ENCODE measurements around the gene FGF4. TPM values are rescaled to one million over a fixed set of nuclear protein-coding genes. Genes with fewer than 3 reads are reported as not detected.
"Not testable (repeated sequence)": the region's sequence is repeated elsewhere in the genome, so short reads cannot be mapped to it uniquely, and the experiment has no call there.

Gene FGF4
- total and polyA plus RNA-seq, 9 donors, result 5.4 to 14.6 (median 10.0) TPM

GRCh38 chr11:69774354-69775162 lies 583 bp downstream of the FGF4 start:
- Histone ChIP-seq H3K27me3 (ENCODE audit: control insufficient read depth, insufficient read depth, low read length) (peaks cover 81% of the 10 kb centered on the region), H3K4me3 (ENCODE audit: low read length) (peak overlapping the region; percentile 33), H3K27ac (ENCODE audit: low read length) (no peak overlapping the region), H3K9me3 (replicated peaks; ENCODE audit: control insufficient read depth, low read depth, low read length) (no peaks in the 10 kb centered on the region), H3K4me1 (ENCODE audit: control insufficient read depth, insufficient read depth, low read length) (peaks cover 13% of the 10 kb centered on the region), H3K36me3 (ENCODE audit: control insufficient read depth, insufficient read depth, low read length) (no peaks in the 10 kb centered on the region)
- WGBS (ENCODE audit: insufficient coverage), result under 1% methylated on average over 107 of the region's 107 CpGs
- DNase-seq, result no peak

DNA sequence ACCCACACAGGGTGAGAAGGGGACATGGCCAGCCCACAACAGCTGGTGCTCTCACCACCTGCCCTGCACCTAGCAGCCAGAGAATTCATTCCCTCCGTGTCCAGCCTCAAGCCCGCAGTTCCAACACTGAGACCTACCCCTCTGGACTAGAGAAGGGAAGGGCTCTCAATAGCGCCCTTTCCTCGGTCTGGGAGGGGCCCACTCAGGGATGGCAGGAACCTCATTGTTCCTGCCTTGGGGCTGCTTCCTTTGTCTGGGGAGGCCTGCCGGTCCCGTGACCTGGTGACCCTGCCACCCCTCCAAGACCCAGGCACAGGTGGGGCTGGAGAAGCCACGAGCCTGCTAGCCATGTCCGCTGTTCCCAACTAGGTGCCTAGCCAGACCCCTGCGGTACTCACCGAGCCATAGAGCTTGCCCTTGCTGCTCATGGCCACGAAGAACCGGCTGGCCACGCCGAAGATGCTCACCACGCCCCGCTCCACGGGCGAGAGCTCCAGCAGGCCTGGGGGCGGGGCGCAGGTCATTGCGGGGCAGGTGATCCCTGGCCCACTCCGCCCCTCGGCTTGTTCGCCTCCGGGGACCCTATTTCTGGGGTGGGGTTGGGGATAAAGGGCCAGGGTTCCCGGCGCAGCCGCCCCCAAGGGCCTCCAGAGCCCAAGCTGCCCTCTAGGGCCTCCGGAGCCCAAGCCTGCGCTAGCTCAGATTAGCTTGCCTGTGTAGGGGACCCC lies 1.4 kb downstream of the FGF4 start:
- Histone ChIP-seq H3K27ac (ENCODE audit: low read length) (peak overlapping the region; percentile 49), H3K4me3 (ENCODE audit: low read length) (peak overlapping the region; percentile 33), H3K27me3 (ENCODE audit: control insufficient read depth, insufficient read depth, low read length) (peaks cover 86% of the 10 kb centered on the region), H3K4me1 (ENCODE audit: control insufficient read depth, insufficient read depth, low read length) (peaks cover 13% of the 10 kb centered on the region), H3K36me3 (ENCODE audit: control insufficient read depth, insufficient read depth, low read length) (no peaks in the 10 kb centered on the region), H3K9me3 (replicated peaks; ENCODE audit: control insufficient read depth, low read depth, low read length) (no peaks in the 10 kb centered on the region)
- no peak for DNase-seq
- 6% methylated on average over 18 of the region's 30 CpGs for WGBS (ENCODE audit: insufficient coverage)

- Histone ChIP-seq H3K9me3 (replicated peaks; ENCODE audit: control insufficient read depth, low read depth, low read length) (no peaks in the 10 kb centered on the region), H3K27ac (ENCODE audit: low read length) (peak overlapping the region; percentile 50), H3K4me1 (ENCODE audit: control insufficient read depth, insufficient read depth, low read length) (peaks cover 13% of the 10 kb centered on the region), H3K36me3 (ENCODE audit: control insufficient read depth, insufficient read depth, low read length) (no peaks in the 10 kb centered on the region), H3K27me3 (ENCODE audit: control insufficient read depth, insufficient read depth, low read length) (peaks cover 69% of the 10 kb centered on the region), H3K4me3 (ENCODE audit: low read length) (no peak overlapping the region)
- no CpG with 5 or more reads among the region's 7 CpGs for WGBS (ENCODE audit: insufficient coverage)
- DNase-seq, result no peak
These were observed 3.7 kb downstream of the FGF4 start for GRCh38 chr11:69771466-69771865.

DNA sequence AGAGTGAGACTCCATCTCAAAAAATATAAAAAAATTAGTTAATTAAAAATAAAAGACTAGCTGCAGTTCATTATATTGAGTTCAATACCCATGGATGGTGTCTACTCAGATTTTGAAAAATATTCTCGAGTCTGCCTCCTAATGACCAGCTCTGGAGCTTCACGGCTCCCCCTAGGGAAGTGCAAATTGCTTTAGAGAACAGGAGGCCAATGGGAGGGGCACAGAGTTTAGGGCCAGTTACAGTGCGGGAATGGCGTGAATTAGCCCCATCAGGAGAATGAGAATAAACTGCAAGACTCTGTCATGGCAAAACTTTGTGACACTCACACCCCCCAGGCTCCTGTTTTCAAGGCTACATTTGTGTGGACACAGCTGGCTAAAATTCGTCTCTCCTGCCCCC lies 4.6 kb downstream of the FGF4 start:
- no peaks in the 10 kb centered on the region for H3K36me3 ChIP-seq (ENCODE audit: control insufficient read depth, insufficient read depth, low read length)
- H3K4me1 ChIP-seq (ENCODE audit: control insufficient read depth, insufficient read depth, low read length), result peaks cover 13% of the 10 kb centered on the region
- H3K27ac ChIP-seq (ENCODE audit: low read length), result peak overlapping the region; percentile 20
- DNase-seq, result no peak
- 40% methylated on average over 2 of the region's 5 CpGs for WGBS (ENCODE audit: insufficient coverage)
- no peak overlapping the region for H3K4me3 ChIP-seq (ENCODE audit: low read length)
- no peaks in the 10 kb centered on the region for H3K9me3 ChIP-seq (replicated peaks; ENCODE audit: control insufficient read depth, low read depth, low read length)
- H3K27me3 ChIP-seq (ENCODE audit: control insufficient read depth, insufficient read depth, low read length), result peaks cover 60% of the 10 kb centered on the region

DNA sequence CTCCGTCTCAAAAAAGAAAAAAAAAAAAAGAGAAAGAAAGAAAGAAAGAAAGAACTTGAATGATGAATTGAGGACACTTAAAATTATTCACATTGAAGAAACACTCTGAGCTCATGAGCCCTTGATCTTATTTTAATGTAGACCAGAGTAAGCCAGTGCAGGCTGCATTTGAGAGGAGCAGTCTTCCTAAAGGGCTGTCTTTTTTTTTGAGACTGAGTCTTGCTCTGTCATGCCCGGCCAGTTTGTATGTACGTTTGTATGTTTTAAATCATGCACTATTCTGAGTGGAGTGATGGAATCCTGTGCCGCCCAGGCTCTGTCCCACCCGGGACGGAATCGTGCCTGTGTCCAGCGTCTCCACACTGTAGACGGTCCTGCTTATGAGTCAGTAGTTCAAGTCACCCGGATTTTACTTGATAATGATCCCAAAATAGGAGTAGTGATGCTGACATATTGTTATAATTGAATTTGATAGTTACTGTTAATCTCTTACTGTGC lies 9.6 kb downstream of the FGF4 start:
- Histone ChIP-seq H3K4me3 (ENCODE audit: low read length) (no peak overlapping the region), H3K9me3 (replicated peaks; ENCODE audit: control insufficient read depth, low read depth, low read length) (peaks cover 4% of the 10 kb centered on the region), H3K4me1 (ENCODE audit: control insufficient read depth, insufficient read depth, low read length) (peaks cover under 1% of the 10 kb centered on the region), H3K36me3 (ENCODE audit: control insufficient read depth, insufficient read depth, low read length) (no peaks in the 10 kb centered on the region), H3K27ac (ENCODE audit: low read length) (no peak overlapping the region), H3K27me3 (ENCODE audit: control insufficient read depth, insufficient read depth, low read length) (peaks cover 30% of the 10 kb centered on the region)
- 67% methylated on average over 7 of the region's 10 CpGs for WGBS (ENCODE audit: insufficient coverage)
- DNase-seq, result no peak

DNA sequence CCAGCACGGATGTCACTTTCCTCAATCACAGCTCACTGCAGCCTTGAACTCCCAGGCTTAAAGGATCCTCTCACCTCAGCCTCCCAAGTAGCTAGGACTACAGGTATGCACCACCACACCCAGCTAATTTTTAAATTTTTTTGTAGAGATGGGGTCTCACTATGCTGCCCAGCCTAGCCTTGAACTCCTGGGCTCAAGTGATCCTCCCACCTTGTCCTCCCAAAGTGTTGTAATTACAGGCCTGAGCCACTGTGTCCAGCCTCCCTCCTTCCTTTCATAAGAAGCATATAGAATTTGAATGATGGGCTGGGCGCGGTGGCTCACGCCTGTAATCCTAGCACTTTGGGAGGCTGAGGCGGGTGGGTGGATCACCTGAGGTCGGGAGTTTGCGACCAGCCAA lies 10.2 kb downstream of the FGF4 start:
- H3K27ac ChIP-seq (ENCODE audit: low read length); H3K4me3 ChIP-seq (ENCODE audit: low read length); H3K9me3 ChIP-seq (replicated peaks; ENCODE audit: control insufficient read depth, low read depth, low read length); H3K36me3 ChIP-seq (ENCODE audit: control insufficient read depth, insufficient read depth, low read length); DNase-seq; H3K4me1 ChIP-seq (ENCODE audit: control insufficient read depth, insufficient read depth, low read length): not testable (repeated sequence)
- peaks cover 24% of the 10 kb centered on the region for H3K27me3 ChIP-seq (ENCODE audit: control insufficient read depth, insufficient read depth, low read length)
- 100% methylated on average over 6 of the region's 7 CpGs for WGBS (ENCODE audit: insufficient coverage)

- WGBS (ENCODE audit: insufficient coverage), result 53% methylated on average over 4 of the region's 4 CpGs
- H3K4me3 ChIP-seq (ENCODE audit: low read length), result no peak overlapping the region
- H3K27me3 ChIP-seq (ENCODE audit: control insufficient read depth, insufficient read depth, low read length), result peaks cover 17% of the 10 kb centered on the region
- no peak overlapping the region for H3K27ac ChIP-seq (ENCODE audit: low read length)
- no peaks in the 10 kb centered on the region for H3K4me1 ChIP-seq (ENCODE audit: control insufficient read depth, insufficient read depth, low read length)
- no peak for DNase-seq
- peaks cover 7% of the 10 kb centered on the region for H3K9me3 ChIP-seq (replicated peaks; ENCODE audit: control insufficient read depth, low read depth, low read length)
- H3K36me3 ChIP-seq (ENCODE audit: control insufficient read depth, insufficient read depth, low read length), result no peaks in the 10 kb centered on the region
These were observed 14.8 kb downstream of the FGF4 start for GRCh38 chr11:69760319-69760718.

- Histone ChIP-seq H3K36me3 (ENCODE audit: control insufficient read depth, insufficient read depth, low read length) (no peaks in the 10 kb centered on the region), H3K27me3 (ENCODE audit: control insufficient read depth, insufficient read depth, low read length) (peaks cover 14% of the 10 kb centered on the region), H3K27ac (ENCODE audit: low read length) (no peak overlapping the region), H3K9me3 (replicated peaks; ENCODE audit: control insufficient read depth, low read depth, low read length) (no peaks in the 10 kb centered on the region), H3K4me1 (ENCODE audit: control insufficient read depth, insufficient read depth, low read length) (no peaks in the 10 kb centered on the region), H3K4me3 (ENCODE audit: low read length) (no peak overlapping the region)
- 31% methylated on average over 2 of the region's 4 CpGs for WGBS (ENCODE audit: insufficient coverage)
- no peak for DNase-seq
These were observed 22.3 kb downstream of the FGF4 start for GRCh38 chr11:69752890-69753289.

GRCh38 chr11:69750875-69751597 lies 24.1 kb downstream of the FGF4 start:
- no peak for DNase-seq
- Histone ChIP-seq H3K27me3 (ENCODE audit: control insufficient read depth, insufficient read depth, low read length) (peaks cover 19% of the 10 kb centered on the region), H3K4me1 (ENCODE audit: control insufficient read depth, insufficient read depth, low read length) (no peaks in the 10 kb centered on the region), H3K27ac (ENCODE audit: low read length) (no peak overlapping the region), H3K36me3 (ENCODE audit: control insufficient read depth, insufficient read depth, low read length) (no peaks in the 10 kb centered on the region), H3K9me3 (replicated peaks; ENCODE audit: control insufficient read depth, low read depth, low read length) (no peaks in the 10 kb centered on the region), H3K4me3 (ENCODE audit: low read length) (no peak overlapping the region)
- 79% methylated on average over 6 of the region's 11 CpGs for WGBS (ENCODE audit: insufficient coverage)

All from muscle of leg (tissue), 11 donors.